ENCODE results near the gene OR4F15.

- TF ChIP-seq CTCF (conservative IDR thresholded peaks at IDR 0.05 in 1 of 2, IDR thresholded peaks at IDR 0.05 in 1 of 2; ENCODE audit: extremely low read depth in 1 of 2, insufficient read depth in 1 of 2, low read depth in 1 of 2, low read length in 2 of 2) = no peak
- TF ChIP-seq EZH2 (IDR thresholded peaks at IDR 0.05; ENCODE audit: borderline replicate concordance, low read length) = no peak
These were observed 30.1 kb upstream of the OR4F15 start for GRCh38 chr15:101781928-101782327.

All from mammary epithelial cell (primary cell).